Left lung (tissue), 10 donors: ENCODE measurements around the gene EPHB2. TPM values are rescaled to one million over a fixed set of nuclear protein-coding genes. Genes with fewer than 3 reads are reported as not detected.

Experiments
- ATAC-seq: fragments of 200-7000 bp; cut with Tn5 transposase; one replicate; pipeline ENCODE4 v1.9.1; 2020; ENCODE audit warnings: moderate library complexity
- DNase-seq, 4 donors: peaks; one replicate each; pipeline ENCODE4 v3.0.0-alpha.2; 2013 to 2020
- H3K27ac ChIP-seq, 2 donors: fragments of 200-600 bp; sonication (generic) in 1 of 2; one replicate each; pipeline versions ENCODE4 v1.5.0 to v1.8.0; 2020 to 2021
- H3K27me3 ChIP-seq, 2 donors: fragments of 200-600 bp; sonication (generic) in 1 of 2; one replicate each; pipeline versions ENCODE4 v1.5.0 to v1.8.0; 2020 to 2021
- H3K36me3 ChIP-seq, 2 donors: fragments of 200-600 bp; sonication (generic) in 1 of 2; one replicate each; pipeline versions ENCODE4 v1.5.0 to v1.8.0; 2020 to 2021
- H3K4me1 ChIP-seq, 2 donors: fragments of 200-600 bp; one replicate each; pipeline ENCODE4 v1.8.0; 2021
- H3K4me3 ChIP-seq, 2 donors: fragments of 200-600 bp; sonication (generic) in 1 of 2; one replicate each; pipeline versions ENCODE4 v1.5.0 to v1.8.0; 2020 to 2021; ENCODE audit warnings: mild to moderate bottlenecking in 1 of 2
- H3K9me3 ChIP-seq, 2 donors: fragments of 200-600 bp; sonication (generic) in 1 of 2; one replicate each; pipeline versions ENCODE4 v1.5.0 to v1.8.0; 2020 to 2021
- CTCF ChIP-seq, 2 donors: fragments of 200-600 bp; sonication (generic) in 1 of 2; IDR thresholded peaks; one replicate each; pipeline versions ENCODE4 v1.5.0 to v1.8.0; 2021; ENCODE audit warnings: antibody characterized with exemption in 2 of 2
- intact Hi-C, 2 donors: fragments of 100-400 bp; cut with DNase I; formaldehyde crosslinking; loops; one replicate each; pipeline versions ENCODE4 v1.11.2 to v1.14.2; 2022
- polyA plus RNA-seq, 6 donors: library from polyadenylated mRNA; unstranded; fragments of 120-200 nt; gene quantifications; one replicate each; pipeline ENCODE4 v1.2.1, GENCODE V29; 2013; ENCODE audit not compliant: insufficient read length in 6 of 6
- total RNA-seq, 2 donors: library from RNA; stranded (reverse); fragmentation: NEBNext Ultra II Directional; extraction: Animal tissue kit (Norgen Biotek cat#: 25700); gene quantifications; one replicate each; pipeline ENCODE4 v1.2.1, GENCODE V29; 2021
- donor health status: DM: no; HTN: yes; CAD: no.
- donor health status: DM: no; HTN: no; CAD: no.

EPHB2 gene
- total and polyA plus RNA-seq, 8 donors: 11.3 to 21.0 (median 17.2) TPM

- no peak for DNase-seq
- no peak for TF ChIP-seq CTCF (IDR thresholded peaks at IDR 0.05)
- H3K27ac ChIP-seq: no peak overlapping the region
- peaks cover 0 to 33% of the 10 kb centered on the region in 2 donors for H3K27me3 ChIP-seq
- H3K4me3 ChIP-seq: no peak overlapping the region
- H3K4me1 ChIP-seq: no peaks in the 10 kb centered on the region
- intact Hi-C loops: no loop called here
- H3K36me3 ChIP-seq: no peaks in the 10 kb centered on the region
- no peaks in the 10 kb centered on the region for H3K9me3 ChIP-seq
- ATAC-seq: no peak
Observed at GRCh38 chr1:22845398-22845935, 134.8 kb downstream of the EPHB2 start.

- Histone ChIP-seq H3K27me3 (peaks cover 0 to 33% of the 10 kb centered on the region in 2 donors), H3K27ac (no peak overlapping the region), H3K4me1 (no peaks in the 10 kb centered on the region), H3K9me3 (no peaks in the 10 kb centered on the region), H3K4me3 (no peak overlapping the region), H3K36me3 (no peaks in the 10 kb centered on the region)
- peak; percentile 43 for ATAC-seq
- DNase-seq: peak in 1 of 4 donors; percentile 72
- no peak for TF ChIP-seq CTCF (IDR thresholded peaks at IDR 0.05)
- intact Hi-C loops: no loop called here
Observed at GRCh38 chr1:22846458-22846857, 135.8 kb downstream of the EPHB2 start.

GRCh38 chr1:22847249-22847648 is 136.6 kb downstream of the EPHB2 start:
- no peak for ATAC-seq
- TF ChIP-seq CTCF (IDR thresholded peaks at IDR 0.05): no peak
- H3K27ac ChIP-seq: no peak overlapping the region
- no peaks in the 10 kb centered on the region for H3K36me3 ChIP-seq
- peaks cover 0 to 26% of the 10 kb centered on the region in 2 donors for H3K27me3 ChIP-seq
- intact Hi-C loops: no loop called here
- DNase-seq: no peak
- H3K9me3 ChIP-seq: no peaks in the 10 kb centered on the region
- H3K4me3 ChIP-seq: no peak overlapping the region
- H3K4me1 ChIP-seq: no peaks in the 10 kb centered on the region

GRCh38 chr1:22847709-22848108 is 137.1 kb downstream of the EPHB2 start:
- intact Hi-C loops: no loop called here
- TF ChIP-seq CTCF (IDR thresholded peaks at IDR 0.05): no peak
- H3K4me3 ChIP-seq: no peak overlapping the region
- ATAC-seq (no peak), DNase-seq (no peak)
- peaks cover 0 to 22% of the 10 kb centered on the region in 2 donors for H3K27me3 ChIP-seq
- no peaks in the 10 kb centered on the region for H3K9me3 ChIP-seq
- no peaks in the 10 kb centered on the region for H3K4me1 ChIP-seq
- H3K27ac ChIP-seq: no peak overlapping the region
- H3K36me3 ChIP-seq: no peaks in the 10 kb centered on the region

GRCh38 chr1:22848405-22848804 is 137.8 kb downstream of the EPHB2 start:
- Histone ChIP-seq H3K27ac (no peak overlapping the region), H3K27me3 (peaks cover 0 to 27% of the 10 kb centered on the region in 2 donors), H3K4me1 (no peaks in the 10 kb centered on the region), H3K9me3 (no peaks in the 10 kb centered on the region), H3K36me3 (no peaks in the 10 kb centered on the region), H3K4me3 (no peak overlapping the region)
- no peak for ATAC-seq
- no peak for TF ChIP-seq CTCF (IDR thresholded peaks at IDR 0.05)
- no peak for DNase-seq
- intact Hi-C loops: no loop called here
